Prostate gland (tissue), 2 donors: ENCODE results near the gene WDR49.

ENCODE experiments used
- CTCF ChIP-seq, 4 experiments: fragments of 200-600 bp in 2 of 4; fragments of 450-650 bp in 2 of 4; sonication (generic) in 2 of 4; IDR thresholded peaks; 1 replicate in 3 of 4; 2 replicates in 1 of 4; pipeline ENCODE4 v1.5.1; 2016 to 2019; ENCODE audit warnings: antibody characterized with exemption in 4 of 4, mild to moderate bottlenecking in 2 of 4, moderate library complexity in 2 of 4
- POLR2AphosphoS5 ChIP-seq: sonication (generic); formaldehyde crosslinking; IDR thresholded peaks from one replicate; pipeline ENCODE4 v1.6.1; 2017; ENCODE audit warnings: antibody characterized with exemption

DNA sequence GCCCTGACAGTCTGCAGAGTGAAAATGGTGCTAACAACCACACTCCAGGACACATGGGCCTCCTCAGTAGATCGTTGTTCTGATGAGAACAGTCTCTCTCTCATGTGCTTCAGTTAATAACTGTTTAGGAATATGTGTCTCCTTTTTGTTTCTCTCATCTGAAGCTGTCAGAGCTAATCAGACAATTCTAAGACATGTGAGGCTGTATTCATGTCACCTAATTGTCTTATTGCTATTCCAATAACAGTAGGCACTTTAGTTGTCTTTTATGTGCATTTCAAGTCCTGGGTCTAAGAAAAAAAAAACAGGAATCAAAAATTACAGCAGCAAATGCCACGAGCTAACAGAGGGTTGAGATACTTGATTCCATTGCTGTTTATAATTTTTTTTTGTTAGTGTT, 89.1 kb downstream of the WDR49 start:
- no peak for TF ChIP-seq CTCF (IDR thresholded peaks at IDR 0.05)
- TF ChIP-seq POLR2AphosphoS5: no peak
